IPS-20b (cell line): ENCODE results near the gene CCL8.

Experiments
- H3K27ac ChIP-seq: one replicate; pipeline ENCODE4 v1.5.1; 2013; ENCODE audit warnings: low read length
- H3K27me3 ChIP-seq: 2 replicates; pipeline ENCODE4 v1.6.1; 2013; ENCODE audit warnings: mild to moderate bottlenecking, low read length, inconsistent platforms; ENCODE audit not compliant: insufficient read depth
- H3K36me3 ChIP-seq: 2 replicates; pipeline ENCODE4 v1.6.1; 2013; ENCODE audit warnings: low read depth, mild to moderate bottlenecking, inconsistent platforms, low read length, moderate library complexity; ENCODE audit not compliant: insufficient read depth
- H3K4me1 ChIP-seq: 2 replicates; pipeline ENCODE4 v1.6.1; 2013; ENCODE audit warnings: mild to moderate bottlenecking, control low read depth, inconsistent platforms, low read length, moderate library complexity; ENCODE audit not compliant: insufficient read depth
- H3K4me3 ChIP-seq: 2 replicates; pipeline ENCODE4 v1.5.1; 2013; ENCODE audit warnings: mild to moderate bottlenecking, low read length, inconsistent platforms
- H3K9ac ChIP-seq: 2 replicates; pipeline ENCODE4 v1.6.1; 2013; ENCODE audit warnings: low read depth, mild to moderate bottlenecking, inconsistent platforms, low read length, moderate library complexity
- H3K9me3 ChIP-seq: 2 replicates; pipeline ENCODE4 v1.6.1; 2013; ENCODE audit warnings: mild to moderate bottlenecking, low read depth, low read length, inconsistent platforms; ENCODE audit not compliant: insufficient read depth

The CCL8 gene

GRCh38 chr17:34300652-34301370, 18.4 kb upstream of the CCL8 start:
- no peak overlapping the region for H3K9ac ChIP-seq
- H3K27ac ChIP-seq: no peak overlapping the region
- H3K4me1 ChIP-seq: no peaks in the 10 kb centered on the region
- H3K27me3 ChIP-seq: peaks cover 10% of the 10 kb centered on the region
- no peak overlapping the region for H3K4me3 ChIP-seq
- H3K9me3 ChIP-seq: no peaks in the 10 kb centered on the region
- H3K36me3 ChIP-seq: no peaks in the 10 kb centered on the region

- peaks cover 10% of the 10 kb centered on the region for H3K27me3 ChIP-seq
- no peak overlapping the region for H3K4me3 ChIP-seq
These were observed 17.2 kb upstream of the CCL8 start for GRCh38 chr17:34301986-34302385.

GRCh38 chr17:34302636-34303035, 16.6 kb upstream of the CCL8 start:
- H3K9ac ChIP-seq: no peak overlapping the region
- H3K27me3 ChIP-seq: peaks cover 10% of the 10 kb centered on the region
- H3K4me3 ChIP-seq: no peak overlapping the region
- no peaks in the 10 kb centered on the region for H3K4me1 ChIP-seq
- no peaks in the 10 kb centered on the region for H3K9me3 ChIP-seq
- no peak overlapping the region for H3K27ac ChIP-seq
- H3K36me3 ChIP-seq: no peaks in the 10 kb centered on the region

More at GRCh38 chr17:34301986-34302385, 17.2 kb upstream of the CCL8 start:
- Histone ChIP-seq H3K27ac (no peak overlapping the region), H3K36me3 (no peaks in the 10 kb centered on the region), H3K9ac (no peak overlapping the region), H3K4me1 (no peaks in the 10 kb centered on the region), H3K9me3 (no peaks in the 10 kb centered on the region)

GRCh38 chr17:34303606-34304005, 15.6 kb upstream of the CCL8 start:
- peaks cover 6% of the 10 kb centered on the region for H3K27me3 ChIP-seq
- no peaks in the 10 kb centered on the region for H3K36me3 ChIP-seq
- H3K27ac ChIP-seq: no peak overlapping the region
- H3K9ac ChIP-seq: no peak overlapping the region
- no peaks in the 10 kb centered on the region for H3K9me3 ChIP-seq
- H3K4me1 ChIP-seq: no peaks in the 10 kb centered on the region
- no peak overlapping the region for H3K4me3 ChIP-seq

- H3K9me3 ChIP-seq: no peaks in the 10 kb centered on the region
- no peak overlapping the region for H3K4me3 ChIP-seq
- H3K27me3 ChIP-seq: no peaks in the 10 kb centered on the region
- H3K4me1 ChIP-seq: no peaks in the 10 kb centered on the region
- no peaks in the 10 kb centered on the region for H3K36me3 ChIP-seq
- no peak overlapping the region for H3K27ac ChIP-seq
- no peak overlapping the region for H3K9ac ChIP-seq
These were observed 14.2 kb upstream of the CCL8 start for GRCh38 chr17:34305061-34305460.

GRCh38 chr17:34305606-34306005, 13.6 kb upstream of the CCL8 start:
- no peaks in the 10 kb centered on the region for H3K36me3 ChIP-seq
- H3K27me3 ChIP-seq: no peaks in the 10 kb centered on the region
- no peak overlapping the region for H3K27ac ChIP-seq
- H3K4me3 ChIP-seq: no peak overlapping the region
- H3K9me3 ChIP-seq: no peaks in the 10 kb centered on the region
- no peak overlapping the region for H3K9ac ChIP-seq
- no peaks in the 10 kb centered on the region for H3K4me1 ChIP-seq

- Histone ChIP-seq H3K4me3 (no peak overlapping the region), H3K27me3 (no peaks in the 10 kb centered on the region), H3K27ac (no peak overlapping the region), H3K9me3 (no peaks in the 10 kb centered on the region), H3K36me3 (no peaks in the 10 kb centered on the region), H3K9ac (no peak overlapping the region), H3K4me1 (no peaks in the 10 kb centered on the region)
These were observed 12.8 kb upstream of the CCL8 start for GRCh38 chr17:34306466-34306865.

- Histone ChIP-seq H3K27me3 (no peaks in the 10 kb centered on the region), H3K4me1 (no peaks in the 10 kb centered on the region), H3K36me3 (no peaks in the 10 kb centered on the region), H3K27ac (no peak overlapping the region), H3K9ac (no peak overlapping the region), H3K4me3 (no peak overlapping the region), H3K9me3 (no peaks in the 10 kb centered on the region)
These were observed 12.1 kb upstream of the CCL8 start for GRCh38 chr17:34307110-34307509.

GRCh38 chr17:34308371-34308770, 10.9 kb upstream of the CCL8 start:
- no peak overlapping the region for H3K9ac ChIP-seq
- no peak overlapping the region for H3K27ac ChIP-seq
- no peaks in the 10 kb centered on the region for H3K9me3 ChIP-seq

GRCh38 chr17:34311291-34311690, 7.9 kb upstream of the CCL8 start:
- no peaks in the 10 kb centered on the region for H3K27me3 ChIP-seq
- no peaks in the 10 kb centered on the region for H3K36me3 ChIP-seq
- no peaks in the 10 kb centered on the region for H3K4me1 ChIP-seq
- H3K4me3 ChIP-seq: no peak overlapping the region
- H3K27ac ChIP-seq: no peak overlapping the region
- H3K9ac ChIP-seq: no peak overlapping the region
- no peaks in the 10 kb centered on the region for H3K9me3 ChIP-seq

More at GRCh38 chr17:34308371-34308770, 10.9 kb upstream of the CCL8 start:
- no peaks in the 10 kb centered on the region for H3K27me3 ChIP-seq
- H3K4me3 ChIP-seq: no peak overlapping the region
- H3K4me1 ChIP-seq: no peaks in the 10 kb centered on the region
- H3K36me3 ChIP-seq: no peaks in the 10 kb centered on the region

GRCh38 chr17:34312080-34312479, 7.2 kb upstream of the CCL8 start:
- Histone ChIP-seq H3K27ac (no peak overlapping the region), H3K36me3 (no peaks in the 10 kb centered on the region), H3K4me3 (no peak overlapping the region), H3K9ac (no peak overlapping the region), H3K9me3 (no peaks in the 10 kb centered on the region), H3K4me1 (no peaks in the 10 kb centered on the region), H3K27me3 (no peaks in the 10 kb centered on the region)

- no peaks in the 10 kb centered on the region for H3K4me1 ChIP-seq
- no peaks in the 10 kb centered on the region for H3K27me3 ChIP-seq
- no peak overlapping the region for H3K9ac ChIP-seq
- no peaks in the 10 kb centered on the region for H3K36me3 ChIP-seq
- H3K27ac ChIP-seq: no peak overlapping the region
- H3K9me3 ChIP-seq: no peaks in the 10 kb centered on the region
- H3K4me3 ChIP-seq: no peak overlapping the region
These were observed 6.1 kb upstream of the CCL8 start for GRCh38 chr17:34313164-34313563.
